ENCODE data around the gene FRRS1. TPM values are rescaled to one million over a fixed set of nuclear protein-coding genes. Genes with fewer than 3 reads are reported as not detected.
"Not testable (repeated sequence)": the region's sequence is repeated elsewhere in the genome, so short reads cannot be mapped to it uniquely, and the experiment has no call there.

FRRS1 gene
- polyA plus RNA-seq, 12 donors = 2.9 to 10.1 (median 4.1) TPM; not detected in 2

DNA sequence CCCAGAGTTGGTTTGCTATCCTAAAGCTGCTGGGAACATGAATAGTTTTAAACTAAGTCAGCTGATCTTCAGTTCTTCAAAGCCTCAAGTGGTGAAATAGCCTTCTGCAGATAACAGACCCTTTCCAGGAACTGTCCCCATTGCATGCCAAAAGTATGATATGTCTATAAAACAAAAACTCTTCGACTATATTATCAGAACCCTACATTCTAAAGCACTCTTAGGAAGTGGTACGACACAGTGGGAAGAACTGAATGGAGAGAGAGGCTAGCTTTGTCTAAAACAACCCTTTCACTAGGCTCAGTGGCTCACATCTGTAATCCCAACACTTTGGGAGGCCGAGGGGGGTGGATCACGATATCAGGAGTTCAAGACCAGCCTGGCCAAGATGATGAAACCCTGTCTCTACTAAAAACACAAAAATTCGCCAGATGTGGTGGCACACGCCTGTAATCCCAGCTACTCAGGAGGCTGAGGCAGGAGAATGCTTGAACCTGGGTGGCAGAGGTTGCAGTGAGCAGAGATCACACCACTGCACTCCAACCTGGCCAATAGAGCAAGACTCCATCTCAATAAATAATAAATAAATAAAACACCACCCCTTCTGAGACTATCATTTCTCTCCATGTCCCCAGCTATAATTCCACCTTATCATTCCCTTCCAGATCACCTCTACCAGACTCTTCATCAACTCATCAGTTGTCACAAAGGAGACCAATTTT is 2.2 kb upstream of the FRRS1 start:
- DNase-seq = no peak

DNA sequence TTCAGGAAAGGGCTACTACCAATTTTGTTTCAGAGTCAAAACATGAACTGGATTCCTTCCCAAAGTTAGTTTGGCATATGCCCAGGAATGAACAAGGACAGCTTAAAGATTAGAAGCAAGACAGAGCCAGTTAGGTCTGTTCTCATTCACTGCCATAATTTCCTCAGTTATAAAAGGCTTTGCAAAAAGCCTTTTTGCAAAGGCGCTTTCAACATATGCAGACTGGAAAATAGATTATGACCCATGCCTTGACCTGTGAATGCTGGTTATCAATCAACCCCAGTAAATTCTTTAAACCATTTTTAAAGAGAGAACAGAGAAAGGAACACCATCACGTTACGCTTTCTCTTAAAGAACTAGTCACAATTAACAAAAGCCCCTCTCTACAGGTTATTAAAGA is 1.7 kb upstream of the FRRS1 start:
- DNase-seq = no peak

DNA sequence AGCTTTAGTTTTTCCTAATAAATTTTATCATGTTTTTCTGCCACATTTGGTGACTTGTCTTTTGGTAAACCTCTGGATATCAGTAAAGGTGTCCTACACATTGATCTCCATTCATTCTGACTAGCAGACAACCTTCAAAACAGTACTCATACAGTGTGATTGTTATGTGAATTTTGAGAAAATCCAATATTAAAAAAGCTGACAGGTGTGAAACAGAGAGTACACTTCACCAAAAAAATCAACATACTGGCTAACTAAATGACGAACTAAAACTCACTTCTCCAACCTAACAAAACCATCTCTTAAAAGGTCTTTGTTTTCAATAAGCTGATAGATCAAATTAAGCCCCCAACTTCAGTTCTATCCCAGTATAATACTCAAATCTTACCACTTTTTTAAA is 1.5 kb downstream of the FRRS1 start:
- no peak for DNase-seq

DNA sequence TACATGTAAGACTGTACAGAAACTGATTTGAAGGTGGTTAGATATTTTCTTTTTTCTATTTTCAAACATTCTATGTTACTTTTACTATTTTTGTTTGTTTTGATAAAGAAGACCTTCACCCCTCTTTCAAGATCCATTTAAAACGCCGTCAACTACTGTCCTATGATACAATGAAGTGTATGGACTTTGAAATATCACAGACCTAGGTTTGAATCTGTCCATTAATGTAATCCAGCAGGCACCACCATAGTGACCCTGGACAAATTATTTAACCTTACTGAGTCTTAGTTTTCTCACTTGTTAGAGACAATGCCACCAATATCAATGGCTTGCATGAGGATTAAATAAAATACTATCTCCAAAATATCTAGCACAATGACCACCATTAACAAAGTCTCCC is 2.0 kb downstream of the FRRS1 start:
- no peak for DNase-seq

DNA sequence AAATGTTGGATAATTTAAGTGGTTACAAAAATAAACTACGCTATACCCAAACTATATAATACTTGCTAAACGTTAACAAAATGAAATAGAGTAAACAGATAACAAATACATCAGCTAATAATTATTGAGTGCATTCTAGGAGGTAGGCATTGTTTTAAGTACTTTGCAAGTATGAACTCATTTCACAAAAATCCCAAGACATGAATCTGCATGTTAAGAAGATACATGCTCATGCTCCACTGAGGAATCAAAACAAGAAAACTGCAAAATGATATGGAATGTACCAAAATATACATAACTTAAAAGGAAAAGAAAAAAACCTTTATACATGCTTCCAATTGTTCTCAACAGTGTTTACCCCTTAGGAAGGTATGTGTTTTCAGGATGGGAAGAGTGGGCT is 2.5 kb downstream of the FRRS1 start:
- DNase-seq = no peak

DNA sequence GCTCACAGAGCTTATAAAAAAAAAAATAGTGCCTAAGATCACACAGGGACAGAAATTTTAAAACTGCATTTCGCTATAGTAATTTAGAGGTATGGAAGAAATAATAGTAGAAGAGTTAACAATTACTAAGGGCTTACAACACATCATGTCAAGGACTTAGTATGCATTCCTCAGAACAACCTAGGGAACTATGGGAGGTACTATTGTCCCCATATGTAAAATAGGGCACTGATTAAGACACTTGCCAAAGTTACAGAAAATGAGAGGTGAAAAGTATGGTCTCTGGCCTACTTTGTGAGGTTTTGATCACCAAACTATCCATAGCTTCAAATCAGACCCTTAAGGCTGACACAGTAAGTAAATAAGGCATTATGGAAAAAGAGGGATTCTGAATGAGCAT is 4.7 kb downstream of the FRRS1 start:
- no peak for DNase-seq

GRCh38 chr1:99759518-99760160 is 6.8 kb downstream of the FRRS1 start:
- no peak for DNase-seq

DNA sequence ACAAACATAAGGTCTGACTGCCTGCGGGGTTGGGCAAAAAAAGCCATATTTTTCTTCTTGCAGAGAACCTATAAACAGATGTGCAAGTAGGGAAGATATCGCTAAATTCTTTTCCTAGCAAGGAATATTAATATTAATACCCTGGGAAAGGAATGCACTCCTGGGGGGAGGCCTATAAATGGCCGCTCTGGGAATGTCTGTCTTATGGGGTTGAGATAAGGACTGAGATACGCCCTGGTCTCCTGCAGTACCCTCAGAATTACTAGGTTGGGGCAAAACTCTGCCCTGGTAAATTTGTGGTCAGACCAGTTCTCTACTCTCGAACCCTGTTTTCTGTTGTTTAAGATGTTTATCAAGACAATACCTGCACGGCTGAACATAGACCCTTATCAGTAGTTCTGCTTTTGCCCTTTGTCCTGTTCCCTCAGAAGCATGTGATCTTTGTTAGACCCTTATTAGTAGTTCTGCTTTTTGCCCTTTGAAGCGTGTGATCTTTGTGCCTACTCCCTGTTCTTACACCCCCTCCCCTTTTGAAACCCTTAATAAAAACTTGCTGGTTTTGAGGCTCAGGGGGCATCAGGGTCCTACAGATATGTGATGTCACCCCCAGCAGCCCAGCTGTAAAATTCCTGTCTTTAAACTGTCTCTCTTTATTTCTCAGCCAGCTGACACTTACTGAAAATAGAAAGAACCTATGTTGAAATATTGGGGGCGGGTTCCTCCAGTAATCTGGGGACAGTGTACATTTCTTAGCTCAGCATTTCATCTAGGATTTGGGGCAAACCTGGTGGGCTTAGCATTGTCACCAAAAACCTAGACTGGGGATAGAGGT is 7.5 kb downstream of the FRRS1 start:
- DNase-seq = not testable (repeated sequence)

DNA sequence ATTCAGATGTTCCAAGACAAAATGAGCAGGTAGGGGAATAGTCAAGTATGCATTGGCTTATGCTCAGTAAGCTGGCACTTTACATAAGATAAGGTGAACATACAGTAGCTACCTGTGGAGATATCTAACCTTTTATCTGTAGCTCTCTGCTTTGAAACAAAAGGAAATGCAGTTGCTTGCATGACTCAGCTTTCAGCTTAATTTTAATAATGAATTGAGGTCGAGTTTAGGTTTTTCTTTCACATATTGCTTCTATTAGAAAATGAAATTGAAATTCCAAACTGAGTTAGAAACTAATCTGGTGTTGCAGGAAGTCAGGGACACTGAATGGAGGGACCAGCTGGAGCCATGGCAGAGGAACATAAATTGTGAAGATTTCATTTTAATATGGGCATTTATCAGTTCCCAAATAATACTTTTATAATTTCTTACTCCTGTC is 8.3 kb downstream of the FRRS1 start:
- no peak for DNase-seq

GRCh38 chr1:99756598-99756997 is 9.8 kb downstream of the FRRS1 start:
- no peak for DNase-seq

- no peak for DNase-seq
These were observed 10.8 kb downstream of the FRRS1 start for GRCh38 chr1:99755664-99756063.

DNA sequence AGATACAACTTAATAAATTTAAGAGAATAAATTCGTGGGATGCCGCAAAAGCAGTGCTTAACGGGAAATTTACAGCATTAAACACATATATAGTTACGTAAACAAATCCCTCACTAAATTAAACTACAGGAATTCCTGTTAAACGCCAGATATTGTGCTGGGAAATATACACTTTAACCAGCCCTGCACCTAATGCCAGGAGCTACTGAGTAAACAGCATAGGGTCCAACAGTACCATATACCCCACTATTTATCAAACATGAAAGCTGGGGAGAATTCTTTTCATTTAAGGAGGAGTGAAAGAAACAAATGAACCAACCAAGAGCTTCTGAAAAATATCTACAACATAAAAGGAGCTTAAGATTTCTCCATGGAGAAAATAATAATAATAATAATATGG is 11.7 kb downstream of the FRRS1 start:
- no peak for DNase-seq

DNA sequence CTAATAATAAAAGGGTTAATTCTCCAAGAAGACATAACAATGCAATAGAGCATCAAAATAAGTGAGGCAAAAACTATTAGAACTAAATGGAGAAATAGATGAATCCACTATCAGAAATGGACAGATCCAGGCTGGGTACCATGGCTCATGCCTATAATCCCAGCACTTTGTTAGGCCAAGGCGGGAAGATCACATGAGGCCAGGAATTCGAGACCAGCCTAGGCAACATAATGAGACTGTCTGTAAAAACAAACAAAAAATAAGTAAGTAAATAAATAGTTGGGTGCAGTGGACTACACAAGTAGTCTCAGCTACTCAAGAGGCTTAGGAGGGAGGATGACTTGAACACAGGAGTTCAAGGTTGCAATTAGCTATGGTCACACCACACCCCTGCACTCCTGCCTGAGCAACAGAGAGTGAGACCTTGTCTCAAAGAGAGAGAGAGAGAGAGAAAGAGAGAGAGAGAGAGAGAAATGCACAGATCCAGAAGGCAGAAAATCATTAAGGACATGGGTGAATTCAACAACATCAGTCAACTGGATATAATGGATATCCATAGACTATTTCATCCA is 12.3 kb downstream of the FRRS1 start:
- DNase-seq = no peak

DNA sequence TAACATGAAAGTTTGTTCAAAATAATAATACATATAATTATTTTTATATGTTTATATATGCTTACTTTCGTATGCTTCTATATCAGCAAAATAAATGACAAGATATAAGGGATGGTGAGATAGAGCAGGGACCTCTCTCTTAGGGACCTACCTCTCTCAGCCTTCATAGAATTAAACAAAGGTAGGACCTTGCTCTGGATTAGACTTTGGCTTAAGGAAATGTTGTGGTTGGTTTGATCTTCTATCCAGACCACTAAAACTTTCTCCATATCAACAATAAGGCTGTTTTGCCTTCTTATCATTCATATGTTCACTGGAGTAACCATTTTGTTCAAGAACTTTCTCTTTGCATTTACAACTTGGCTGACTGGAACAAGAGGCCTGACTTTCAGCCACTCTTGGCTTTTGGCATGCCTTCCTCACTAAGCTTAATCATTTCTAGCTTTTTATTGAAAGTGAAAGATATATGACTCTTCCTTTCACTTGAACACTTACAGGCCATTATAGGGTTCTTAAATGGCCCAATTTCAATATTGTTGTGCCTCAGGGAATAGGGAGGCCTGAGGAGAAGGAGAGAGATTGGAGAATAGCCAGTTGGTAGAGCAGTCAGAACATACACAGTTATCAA is 14.4 kb downstream of the FRRS1 start:
- no peak for DNase-seq

DNA sequence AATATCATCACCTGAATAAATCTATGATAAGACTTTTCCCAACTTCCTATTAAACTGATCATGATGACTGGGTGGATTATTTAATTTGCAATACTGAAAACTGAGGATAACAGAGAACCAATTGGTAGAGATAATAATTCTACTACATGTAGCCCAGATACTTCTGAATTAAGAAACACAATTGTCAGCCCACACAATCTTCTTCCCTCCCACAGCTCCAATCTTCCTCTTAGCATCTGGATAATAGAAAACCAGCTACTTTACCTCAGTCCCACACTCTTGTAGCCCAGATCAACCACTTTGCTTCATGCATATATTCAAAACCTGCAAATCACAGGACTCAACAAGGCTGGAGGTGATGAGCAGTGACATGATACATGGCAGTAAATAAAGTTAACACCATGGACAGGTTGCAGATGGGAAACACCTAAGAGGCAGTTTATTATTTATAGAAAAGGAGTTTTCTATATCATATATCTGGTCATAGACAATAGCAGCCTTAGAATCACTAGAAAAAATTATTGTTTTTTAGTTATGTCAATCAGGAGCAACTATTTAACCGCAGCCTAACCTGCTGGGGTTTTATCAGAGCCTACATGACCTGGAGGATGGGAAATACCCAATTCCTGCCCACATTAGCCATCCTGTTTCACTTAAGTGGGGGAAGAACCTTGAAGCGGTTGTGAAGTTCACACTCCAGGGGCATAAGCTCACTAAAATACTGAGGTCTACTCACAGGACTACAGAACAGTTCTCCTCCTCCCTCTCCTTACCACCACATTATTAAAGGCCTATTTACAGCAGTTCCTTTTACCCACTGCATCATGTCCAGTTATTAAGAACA is 16.7 kb downstream of the FRRS1 start:
- no peak for DNase-seq

GRCh38 chr1:99748419-99748818 is 18.0 kb downstream of the FRRS1 start:
- no peak for DNase-seq

GRCh38 chr1:99745684-99746083 is 20.8 kb downstream of the FRRS1 start:
- no peak for DNase-seq

GRCh38 chr1:99745061-99745460 is 21.4 kb downstream of the FRRS1 start:
- DNase-seq = no peak

DNA sequence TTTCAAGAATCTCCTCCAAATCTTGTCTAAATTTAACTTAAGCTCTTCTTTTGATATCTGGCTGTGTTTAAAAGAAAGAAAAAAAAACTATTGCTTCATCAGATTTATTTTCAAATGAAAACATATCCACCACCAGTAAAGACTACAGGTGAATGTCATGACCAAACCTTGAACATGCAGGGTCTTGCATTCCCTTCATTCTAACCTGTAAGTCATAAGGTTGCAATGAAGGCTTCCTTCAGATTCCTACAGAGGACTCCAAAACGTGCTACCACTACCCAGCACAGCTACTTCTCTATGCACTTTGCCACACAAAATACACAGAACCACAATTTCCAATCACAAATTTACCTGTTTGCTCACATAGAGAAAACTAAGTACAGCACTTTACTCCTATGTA is 26.3 kb downstream of the FRRS1 start:
- DNase-seq = no peak

DNA sequence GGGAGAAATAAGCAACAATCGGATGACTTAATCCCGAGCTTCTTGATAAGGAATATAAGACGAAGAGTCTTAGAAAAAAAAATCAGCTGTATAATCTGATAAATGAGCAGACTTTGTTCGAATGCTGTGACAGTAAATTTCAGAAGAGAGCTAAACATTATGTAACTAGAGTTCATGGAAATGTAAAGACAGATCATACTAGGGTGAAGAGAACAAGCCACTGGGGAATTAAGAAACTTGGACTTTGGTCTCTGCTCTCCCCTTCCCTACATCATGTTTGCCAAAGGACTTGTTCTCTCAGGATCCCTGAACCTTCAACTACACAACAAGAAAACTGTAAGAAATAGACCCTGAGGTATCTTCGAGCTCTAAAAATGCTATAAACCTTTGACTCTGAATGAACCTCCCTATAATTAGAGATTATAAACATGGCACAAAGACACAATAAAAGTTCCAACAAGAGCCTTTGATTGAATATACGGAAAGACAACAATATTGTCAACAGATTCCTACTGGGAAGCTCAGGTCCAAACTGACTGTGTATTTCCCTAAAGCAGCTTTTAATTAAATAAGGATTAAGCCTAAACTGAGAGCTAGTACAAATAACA is 27.5 kb downstream of the FRRS1 start:
- DNase-seq = no peak

- DNase-seq = peak; percentile 16
These were observed 29.4 kb downstream of the FRRS1 start for GRCh38 chr1:99737016-99737415.
